WTC11 (cell line): ENCODE measurements around the gene REEP1. TPM values are rescaled to one million over a fixed set of nuclear protein-coding genes. Genes with fewer than 3 reads are reported as not detected.

Experiments used
- CTCF ChIP-seq: fragments of 200-600 bp; IDR thresholded peaks from 2 replicates; pipeline ENCODE4 v1.8.0; 2022; ENCODE audit warnings: antibody characterized with exemption
- E2F1 ChIP-seq: sonication (generic); formaldehyde crosslinking; IDR thresholded peaks from 2 replicates; pipeline ENCODE4 v1.8.0; 2022; ENCODE audit warnings: mild to moderate bottlenecking, missing genetic modification reagents
- EMX1 ChIP-seq: fragments of 250-450 bp; sonication (Bioruptor Pico); IDR thresholded peaks from 2 replicates; pipeline ENCODE4 v1.8.0; 2021; ENCODE audit warnings: mild to moderate bottlenecking
- JAZF1 ChIP-seq: fragments of 250-450 bp; sonication (Bioruptor Pico); IDR thresholded peaks from 2 replicates; pipeline ENCODE4 v1.9.0; 2021; ENCODE audit warnings: moderate library complexity, mild to moderate bottlenecking, inconsistent platforms
- JUN ChIP-seq: sonication (generic); formaldehyde crosslinking; IDR thresholded peaks from 2 replicates; pipeline ENCODE4 v1.8.0; 2023; ENCODE audit warnings: mild to moderate bottlenecking, missing genetic modification reagents
- OVOL2 ChIP-seq: fragments of 250-450 bp; sonication (Bioruptor Pico); IDR thresholded peaks from 2 replicates; pipeline ENCODE4 v1.9.0; 2021; ENCODE audit warnings: mild to moderate bottlenecking, borderline replicate concordance
- PRDM15 ChIP-seq: sonication (generic); formaldehyde crosslinking; IDR thresholded peaks from 2 replicates; pipeline ENCODE4 v1.8.0; 2022; ENCODE audit warnings: missing genetic modification reagents
- RORB ChIP-seq: fragments of 250-450 bp; sonication (Bioruptor Pico); IDR thresholded peaks from 2 replicates; pipeline ENCODE4 v1.9.0; 2021; ENCODE audit warnings: mild to moderate bottlenecking
- ZNF425 ChIP-seq: fragments of 250-450 bp; sonication (Bioruptor Pico); conservative IDR thresholded peaks from 2 replicates; pipeline ENCODE4 v1.9.0; 2021; ENCODE audit warnings: mild to moderate bottlenecking
- ZSCAN18 ChIP-seq: fragments of 250-450 bp; sonication (Bioruptor Pico); IDR thresholded peaks from 2 replicates; pipeline ENCODE4 v2.1.2; 2022; ENCODE audit warnings: mild to moderate bottlenecking, moderate library complexity
- total RNA-seq: library from RNA; stranded (reverse); gene quantifications from 3 replicates; pipeline ENCODE4 v1.2.3, GENCODE V29; 2021
- TF ChIP-seq, protein P1 (sequence below): fragments of 250-450 bp; sonication (Bioruptor Pico); IDR thresholded peaks from 2 replicates; pipeline ENCODE4 v1.8.0; 2021; ENCODE audit warnings: mild to moderate bottlenecking
- TF ChIP-seq, protein P2 (sequence below): fragments of 250-450 bp; sonication (Bioruptor Pico); IDR thresholded peaks from 2 replicates; pipeline ENCODE4 v1.9.0; 2021; ENCODE audit warnings: mild to moderate bottlenecking, borderline replicate concordance
- TF ChIP-seq, protein P3 (sequence below): sonication (generic); formaldehyde crosslinking; IDR thresholded peaks from 2 replicates; pipeline ENCODE4 v1.8.0; 2023; ENCODE audit warnings: mild to moderate bottlenecking, missing genetic modification reagents
- TF ChIP-seq, protein P4 (sequence below): fragments of 250-450 bp; sonication (Bioruptor Pico); IDR thresholded peaks from 2 replicates; pipeline ENCODE4 v1.9.0; 2021; ENCODE audit warnings: moderate library complexity, mild to moderate bottlenecking, inconsistent platforms, borderline replicate concordance
- TF ChIP-seq, protein P5 (sequence below): sonication (generic); formaldehyde crosslinking; IDR thresholded peaks from 2 replicates; pipeline ENCODE4 v1.8.1; 2023; ENCODE audit warnings: mild to moderate bottlenecking, moderate library complexity, missing genetic modification reagents

The REEP1 gene
- total RNA-seq, 1 experiment from 2014 or later: 1.9 TPM

- TF ChIP-seq, protein P1, sequence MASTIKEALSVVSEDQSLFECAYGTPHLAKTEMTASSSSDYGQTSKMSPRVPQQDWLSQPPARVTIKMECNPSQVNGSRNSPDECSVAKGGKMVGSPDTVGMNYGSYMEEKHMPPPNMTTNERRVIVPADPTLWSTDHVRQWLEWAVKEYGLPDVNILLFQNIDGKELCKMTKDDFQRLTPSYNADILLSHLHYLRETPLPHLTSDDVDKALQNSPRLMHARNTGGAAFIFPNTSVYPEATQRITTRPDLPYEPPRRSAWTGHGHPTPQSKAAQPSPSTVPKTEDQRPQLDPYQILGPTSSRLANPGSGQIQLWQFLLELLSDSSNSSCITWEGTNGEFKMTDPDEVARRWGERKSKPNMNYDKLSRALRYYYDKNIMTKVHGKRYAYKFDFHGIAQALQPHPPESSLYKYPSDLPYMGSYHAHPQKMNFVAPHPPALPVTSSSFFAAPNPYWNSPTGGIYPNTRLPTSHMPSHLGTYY (CRISPR knock-in tag): no peak
- TF ChIP-seq, protein P2, sequence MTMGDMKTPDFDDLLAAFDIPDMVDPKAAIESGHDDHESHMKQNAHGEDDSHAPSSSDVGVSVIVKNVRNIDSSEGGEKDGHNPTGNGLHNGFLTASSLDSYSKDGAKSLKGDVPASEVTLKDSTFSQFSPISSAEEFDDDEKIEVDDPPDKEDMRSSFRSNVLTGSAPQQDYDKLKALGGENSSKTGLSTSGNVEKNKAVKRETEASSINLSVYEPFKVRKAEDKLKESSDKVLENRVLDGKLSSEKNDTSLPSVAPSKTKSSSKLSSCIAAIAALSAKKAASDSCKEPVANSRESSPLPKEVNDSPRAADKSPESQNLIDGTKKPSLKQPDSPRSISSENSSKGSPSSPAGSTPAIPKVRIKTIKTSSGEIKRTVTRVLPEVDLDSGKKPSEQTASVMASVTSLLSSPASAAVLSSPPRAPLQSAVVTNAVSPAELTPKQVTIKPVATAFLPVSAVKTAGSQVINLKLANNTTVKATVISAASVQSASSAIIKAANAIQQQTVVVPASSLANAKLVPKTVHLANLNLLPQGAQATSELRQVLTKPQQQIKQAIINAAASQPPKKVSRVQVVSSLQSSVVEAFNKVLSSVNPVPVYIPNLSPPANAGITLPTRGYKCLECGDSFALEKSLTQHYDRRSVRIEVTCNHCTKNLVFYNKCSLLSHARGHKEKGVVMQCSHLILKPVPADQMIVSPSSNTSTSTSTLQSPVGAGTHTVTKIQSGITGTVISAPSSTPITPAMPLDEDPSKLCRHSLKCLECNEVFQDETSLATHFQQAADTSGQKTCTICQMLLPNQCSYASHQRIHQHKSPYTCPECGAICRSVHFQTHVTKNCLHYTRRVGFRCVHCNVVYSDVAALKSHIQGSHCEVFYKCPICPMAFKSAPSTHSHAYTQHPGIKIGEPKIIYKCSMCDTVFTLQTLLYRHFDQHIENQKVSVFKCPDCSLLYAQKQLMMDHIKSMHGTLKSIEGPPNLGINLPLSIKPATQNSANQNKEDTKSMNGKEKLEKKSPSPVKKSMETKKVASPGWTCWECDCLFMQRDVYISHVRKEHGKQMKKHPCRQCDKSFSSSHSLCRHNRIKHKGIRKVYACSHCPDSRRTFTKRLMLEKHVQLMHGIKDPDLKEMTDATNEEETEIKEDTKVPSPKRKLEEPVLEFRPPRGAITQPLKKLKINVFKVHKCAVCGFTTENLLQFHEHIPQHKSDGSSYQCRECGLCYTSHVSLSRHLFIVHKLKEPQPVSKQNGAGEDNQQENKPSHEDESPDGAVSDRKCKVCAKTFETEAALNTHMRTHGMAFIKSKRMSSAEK (CRISPR knock-in tag): 0 out of 2 replicates have a peak, but pooled peaks have one; percentile 23
- TF ChIP-seq JAZF1 (CRISPR knock-in tag) (no peak), EMX1 (no peak), PRDM15 (CRISPR knock-in tag) (0 out of 2 replicates have a peak, but pooled peaks have one; percentile 2), JUN (CRISPR knock-in tag) (peak; percentile 75; the same call in 1 of the 2 replicates), ZSCAN18 (CRISPR knock-in tag) (no peak), OVOL2 (CRISPR knock-in tag) (no peak), ZNF425 (CRISPR knock-in tag) (no peak), CTCF (no peak), E2F1 (CRISPR knock-in tag) (no peak), RORB (CRISPR knock-in tag) (no peak)
- TF ChIP-seq, protein P3, sequence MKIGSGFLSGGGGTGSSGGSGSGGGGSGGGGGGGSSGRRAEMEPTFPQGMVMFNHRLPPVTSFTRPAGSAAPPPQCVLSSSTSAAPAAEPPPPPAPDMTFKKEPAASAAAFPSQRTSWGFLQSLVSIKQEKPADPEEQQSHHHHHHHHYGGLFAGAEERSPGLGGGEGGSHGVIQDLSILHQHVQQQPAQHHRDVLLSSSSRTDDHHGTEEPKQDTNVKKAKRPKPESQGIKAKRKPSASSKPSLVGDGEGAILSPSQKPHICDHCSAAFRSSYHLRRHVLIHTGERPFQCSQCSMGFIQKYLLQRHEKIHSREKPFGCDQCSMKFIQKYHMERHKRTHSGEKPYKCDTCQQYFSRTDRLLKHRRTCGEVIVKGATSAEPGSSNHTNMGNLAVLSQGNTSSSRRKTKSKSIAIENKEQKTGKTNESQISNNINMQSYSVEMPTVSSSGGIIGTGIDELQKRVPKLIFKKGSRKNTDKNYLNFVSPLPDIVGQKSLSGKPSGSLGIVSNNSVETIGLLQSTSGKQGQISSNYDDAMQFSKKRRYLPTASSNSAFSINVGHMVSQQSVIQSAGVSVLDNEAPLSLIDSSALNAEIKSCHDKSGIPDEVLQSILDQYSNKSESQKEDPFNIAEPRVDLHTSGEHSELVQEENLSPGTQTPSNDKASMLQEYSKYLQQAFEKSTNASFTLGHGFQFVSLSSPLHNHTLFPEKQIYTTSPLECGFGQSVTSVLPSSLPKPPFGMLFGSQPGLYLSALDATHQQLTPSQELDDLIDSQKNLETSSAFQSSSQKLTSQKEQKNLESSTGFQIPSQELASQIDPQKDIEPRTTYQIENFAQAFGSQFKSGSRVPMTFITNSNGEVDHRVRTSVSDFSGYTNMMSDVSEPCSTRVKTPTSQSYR: no peak
- TF ChIP-seq, protein P4, sequence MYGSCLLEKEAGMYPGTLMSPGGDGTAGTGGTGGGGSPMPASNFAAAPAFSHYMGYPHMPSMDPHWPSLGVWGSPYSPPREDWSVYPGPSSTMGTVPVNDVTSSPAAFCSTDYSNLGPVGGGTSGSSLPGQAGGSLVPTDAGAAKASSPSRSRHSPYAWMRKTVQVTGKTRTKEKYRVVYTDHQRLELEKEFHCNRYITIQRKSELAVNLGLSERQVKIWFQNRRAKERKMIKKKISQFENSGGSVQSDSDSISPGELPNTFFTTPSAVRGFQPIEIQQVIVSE: no peak
- TF ChIP-seq, protein P5, sequence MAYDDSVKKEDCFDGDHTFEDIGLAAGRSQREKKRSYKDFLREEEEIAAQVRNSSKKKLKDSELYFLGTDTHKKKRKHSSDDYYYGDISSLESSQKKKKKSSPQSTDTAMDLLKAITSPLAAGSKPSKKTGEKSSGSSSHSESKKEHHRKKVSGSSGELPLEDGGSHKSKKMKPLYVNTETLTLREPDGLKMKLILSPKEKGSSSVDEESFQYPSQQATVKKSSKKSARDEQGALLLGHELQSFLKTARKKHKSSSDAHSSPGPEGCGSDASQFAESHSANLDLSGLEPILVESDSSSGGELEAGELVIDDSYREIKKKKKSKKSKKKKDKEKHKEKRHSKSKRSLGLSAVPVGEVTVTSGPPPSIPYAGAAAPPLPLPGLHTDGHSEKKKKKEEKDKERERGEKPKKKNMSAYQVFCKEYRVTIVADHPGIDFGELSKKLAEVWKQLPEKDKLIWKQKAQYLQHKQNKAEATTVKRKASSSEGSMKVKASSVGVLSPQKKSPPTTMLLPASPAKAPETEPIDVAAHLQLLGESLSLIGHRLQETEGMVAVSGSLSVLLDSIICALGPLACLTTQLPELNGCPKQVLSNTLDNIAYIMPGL (CRISPR knock-in tag): peak; percentile 95; the same call in 1 of the 2 replicates
These were observed 142.2 kb downstream of the REEP1 start, which contains the start of gene IMMT (continued) for GRCh38 chr2:86195055-86195807.
